Mesenchymal stem cell (in vitro differentiated cells and primary cell): Measurements from ENCODE around the gene TAF10.

ENCODE experiments used
- DNase-seq: peaks from one replicate; pipeline ENCODE4 v3.0.0-alpha.2; 2013
- H2AFZ ChIP-seq: one replicate; pipeline ENCODE4 v1.6.1; 2013; ENCODE audit warnings: low read depth, mild to moderate bottlenecking, control low read depth, inconsistent platforms, low read length, moderate library complexity
- H2AK5ac ChIP-seq: 2 replicates; pipeline ENCODE4 v1.6.1; 2013; ENCODE audit warnings: low read length, moderate library complexity, mild to moderate bottlenecking, inconsistent platforms; ENCODE audit not compliant: severe bottlenecking
- H2BK120ac ChIP-seq: one replicate; pipeline ENCODE4 v1.6.1; 2013; ENCODE audit warnings: low read depth, mild to moderate bottlenecking, inconsistent platforms, low read length, moderate library complexity
- H2BK12ac ChIP-seq, 2 experiments: one replicate each; pipeline ENCODE4 v1.6.1; 2013; ENCODE audit warnings: inconsistent platforms in 2 of 2, low read length in 2 of 2, mild to moderate bottlenecking in 2 of 2, moderate library complexity in 2 of 2, control low read depth in 1 of 2
- H2BK15ac ChIP-seq: one replicate; pipeline ENCODE4 v1.6.1; 2013; ENCODE audit warnings: mild to moderate bottlenecking, low read depth, inconsistent platforms; ENCODE audit not compliant: poor library complexity, severe bottlenecking
- H2BK5ac ChIP-seq: 2 replicates; pipeline ENCODE4 v1.6.1; 2013; ENCODE audit warnings: low read depth, mild to moderate bottlenecking, low read length, control low read depth, inconsistent platforms; ENCODE audit not compliant: poor library complexity, severe bottlenecking
- H3K14ac ChIP-seq, 2 experiments: one replicate each; pipeline ENCODE4 v1.6.1; 2013; ENCODE audit warnings: inconsistent platforms in 2 of 2, low read length in 2 of 2, control low read depth in 1 of 2, mild to moderate bottlenecking in 1 of 2, moderate library complexity in 1 of 2
- H3K18ac ChIP-seq, 2 experiments: one replicate each; pipeline ENCODE4 v1.6.1; 2013; ENCODE audit warnings: inconsistent platforms in 2 of 2, low read length in 2 of 2, control low read depth in 1 of 2, low read depth in 1 of 2, mild to moderate bottlenecking in 1 of 2
- H3K23ac ChIP-seq, 2 experiments: one replicate each; pipeline ENCODE4 v1.6.1; 2013; ENCODE audit warnings: inconsistent platforms in 2 of 2, low read length in 2 of 2, mild to moderate bottlenecking in 2 of 2, moderate library complexity in 2 of 2, control low read depth in 1 of 2
- H3K27ac ChIP-seq: 2 replicates; pipeline ENCODE4 v1.5.1; 2013; ENCODE audit warnings: mild to moderate bottlenecking, moderate library complexity, low read length, control low read depth, inconsistent platforms; ENCODE audit not compliant: poor library complexity, severe bottlenecking
- H3K27me3 ChIP-seq, 2 experiments: 2 replicates each; pipeline versions ENCODE4 v1.6.1 to v1.7.0; 2013; ENCODE audit warnings: low read length in 2 of 2, mild to moderate bottlenecking in 2 of 2, moderate library complexity in 2 of 2, control low read depth in 1 of 2, inconsistent platforms in 1 of 2; ENCODE audit not compliant: control insufficient read depth in 1 of 2, insufficient read depth in 1 of 2
- H3K36me3 ChIP-seq, 2 experiments: 2 replicates each; pipeline versions ENCODE4 v1.6.1 to v1.7.0; 2013; ENCODE audit warnings: low read length in 2 of 2, control low read depth in 1 of 2, inconsistent platforms in 1 of 2, low read depth in 1 of 2, mild to moderate bottlenecking in 1 of 2; ENCODE audit not compliant: insufficient read depth in 2 of 2, control insufficient read depth in 1 of 2
- H3K4ac ChIP-seq, 2 experiments: one replicate each; pipeline ENCODE4 v1.6.1; 2013; ENCODE audit warnings: inconsistent platforms in 2 of 2, low read length in 2 of 2, mild to moderate bottlenecking in 2 of 2, moderate library complexity in 2 of 2, control low read depth in 1 of 2, low read depth in 1 of 2
- H3K4me1 ChIP-seq: 2 replicates; pipeline ENCODE4 v1.6.1; 2013; ENCODE audit warnings: low read depth, low read length, control low read depth; ENCODE audit not compliant: control insufficient read depth, insufficient read depth
- H3K4me2 ChIP-seq: 2 replicates; pipeline ENCODE4 v1.6.1; 2013; ENCODE audit warnings: low read length, mild to moderate bottlenecking, inconsistent platforms; ENCODE audit not compliant: poor library complexity, severe bottlenecking
- H3K4me3 ChIP-seq, 2 experiments: 2 replicates each; pipeline versions ENCODE4 v1.5.1 to v1.7.0; 2013; ENCODE audit warnings: low read length in 2 of 2, mild to moderate bottlenecking in 2 of 2, control low read depth in 1 of 2, low read depth in 1 of 2; ENCODE audit not compliant: insufficient read depth in 1 of 2
- H3K79me1 ChIP-seq: replicated peaks from 2 replicates; pipeline ENCODE4 v1.6.1; 2013; ENCODE audit warnings: mild to moderate bottlenecking, control low read depth, low read length, inconsistent platforms; ENCODE audit not compliant: poor library complexity, severe bottlenecking
- H3K9ac ChIP-seq: 2 replicates; pipeline ENCODE4 v1.7.0; 2013; ENCODE audit warnings: mild to moderate bottlenecking, low read length, moderate library complexity
- H3K9me3 ChIP-seq: 2 replicates; pipeline ENCODE4 v1.7.0; 2013; ENCODE audit warnings: mild to moderate bottlenecking, low read length; ENCODE audit not compliant: control insufficient read depth
- H4K8ac ChIP-seq: one replicate; pipeline ENCODE4 v1.6.1; 2013; ENCODE audit warnings: inconsistent platforms, mild to moderate bottlenecking, low read length, moderate library complexity
- H4K91ac ChIP-seq: one replicate; pipeline ENCODE4 v1.6.1; 2013; ENCODE audit warnings: mild to moderate bottlenecking, low read length, inconsistent platforms
- WGBS: methylation state at CpG from one replicate; pipeline ENCODE4 v1.1.7; 2013; ENCODE audit warnings: mixed read lengths; 5-methylcytosine and 5-hydroxymethylcytosine counted together

TAF10 gene

DNA sequence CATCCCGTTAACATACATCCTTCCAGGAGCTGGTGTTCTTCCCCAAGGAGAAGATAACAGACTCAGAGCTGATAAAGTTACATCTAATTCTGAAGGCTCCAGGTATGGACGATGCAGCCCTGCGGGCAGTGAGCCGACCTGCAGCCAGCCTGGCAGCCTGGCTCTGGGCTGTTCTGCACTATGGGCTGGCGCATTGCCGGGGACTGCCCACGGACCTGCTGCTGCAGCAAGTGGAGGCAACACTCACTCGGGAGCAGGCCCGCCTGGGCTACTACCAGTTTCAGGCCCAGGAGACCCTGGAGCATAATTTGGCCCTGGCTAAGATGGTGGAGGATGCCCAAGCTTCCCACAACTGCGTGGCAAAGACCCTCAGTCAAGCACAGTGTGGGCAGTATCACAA is 48.3 kb downstream of the TAF10 start:
- WGBS: 87% methylated on average over 10 of the region's 10 CpGs
- Histone ChIP-seq H2AK5ac (no peak overlapping the region), H2BK120ac (no peak overlapping the region), H2BK12ac (no peak overlapping the region), H3K27ac (no peak overlapping the region), H3K23ac (no peak overlapping the region), H3K4me1 (peaks cover 14% of the 10 kb centered on the region), H2BK15ac (no peak overlapping the region), H3K9me3 (no peaks in the 10 kb centered on the region), H3K36me3 (peaks cover 18 to 62% of the 10 kb centered on the region in 2 experiments), H3K4me3 (no peak overlapping the region), H4K91ac (no peak overlapping the region), H3K27me3 (no peaks in the 10 kb centered on the region), H2AFZ (no peak overlapping the region), H4K8ac (no peak overlapping the region), H3K4me2 (no peak overlapping the region), H3K18ac (no peak overlapping the region), H3K79me1 (no peaks in the 10 kb centered on the region), H2BK5ac (no peak overlapping the region), H3K9ac (no peak overlapping the region), H3K4ac (no peak overlapping the region), H3K14ac (no peak overlapping the region)
- DNase-seq: no peak

DNA sequence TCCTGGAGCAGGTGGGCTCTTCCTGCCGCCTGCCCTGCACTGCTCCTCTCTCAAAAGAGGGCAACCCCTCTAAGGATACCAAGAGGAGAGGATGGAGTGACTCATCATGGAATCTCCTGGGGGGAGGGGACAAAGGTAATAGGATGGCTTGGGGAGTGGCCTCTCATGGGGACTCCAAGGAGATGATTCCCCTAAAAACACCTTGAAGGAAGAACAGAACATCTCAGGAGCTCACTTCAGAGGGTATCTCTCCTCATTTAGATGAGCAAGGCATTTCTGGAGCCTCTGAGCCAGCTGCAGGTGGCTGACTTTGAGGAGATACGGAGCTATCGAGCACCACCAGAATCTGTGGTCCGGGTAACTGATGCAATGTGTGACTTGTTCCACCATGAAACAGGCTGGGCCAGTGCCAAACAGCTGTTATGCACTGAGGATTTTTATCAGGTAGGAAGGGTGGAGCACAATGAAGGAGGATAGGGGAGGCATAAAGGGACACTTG is 48.8 kb downstream of the TAF10 start:
- Histone ChIP-seq H4K8ac (no peak overlapping the region), H2AK5ac (no peak overlapping the region), H2AFZ (no peak overlapping the region), H3K79me1 (no peaks in the 10 kb centered on the region), H3K9ac (no peak overlapping the region), H3K23ac (no peak overlapping the region), H3K36me3 (peaks cover 21 to 67% of the 10 kb centered on the region in 2 experiments), H3K4me3 (no peak overlapping the region), H3K27me3 (no peaks in the 10 kb centered on the region), H2BK12ac (no peak overlapping the region), H3K4ac (no peak overlapping the region), H2BK15ac (no peak overlapping the region), H3K27ac (no peak overlapping the region), H2BK120ac (no peak overlapping the region), H3K4me1 (peaks cover 11% of the 10 kb centered on the region), H3K18ac (no peak overlapping the region), H3K9me3 (no peaks in the 10 kb centered on the region), H3K14ac (no peak overlapping the region), H2BK5ac (no peak overlapping the region), H3K4me2 (no peak overlapping the region), H4K91ac (no peak overlapping the region)
- WGBS: 98% methylated on average over 4 of the region's 4 CpGs
- DNase-seq: no peak

DNA sequence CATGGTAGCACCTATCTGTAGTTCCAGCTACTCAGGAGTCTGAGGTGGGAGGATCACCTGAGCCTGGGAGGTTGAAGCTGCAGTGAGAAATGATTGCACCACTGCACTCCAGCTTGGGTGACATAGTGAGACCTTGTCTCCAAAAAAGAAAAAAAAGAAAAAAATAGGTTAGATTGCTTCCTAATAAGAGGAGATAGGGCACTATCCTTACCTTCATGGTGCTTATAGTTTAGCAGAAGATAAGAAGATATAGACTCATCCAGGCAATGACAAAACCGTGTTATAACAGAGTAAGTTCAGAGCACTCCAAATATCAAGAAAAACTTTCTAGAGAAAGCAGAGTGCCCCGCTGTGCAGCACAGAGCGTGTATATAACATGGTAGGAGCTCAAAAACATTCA is 50.7 kb downstream of the TAF10 start:
- Histone ChIP-seq H3K23ac (no peak overlapping the region), H2BK15ac (no peak overlapping the region), H3K9me3 (no peaks in the 10 kb centered on the region), H2AFZ (no peak overlapping the region), H3K27me3 (no peaks in the 10 kb centered on the region), H3K9ac (no peak overlapping the region), H4K8ac (no peak overlapping the region), H3K36me3 (peaks cover 16 to 68% of the 10 kb centered on the region in 2 experiments), H2BK120ac (no peak overlapping the region), H2BK5ac (no peak overlapping the region), H3K27ac (no peak overlapping the region), H3K79me1 (no peaks in the 10 kb centered on the region), H4K91ac (no peak overlapping the region), H3K14ac (no peak overlapping the region), H3K4me3 (no peak overlapping the region), H3K4me1 (peaks cover 18% of the 10 kb centered on the region), H2BK12ac (no peak overlapping the region), H3K4ac (no peak overlapping the region), H2AK5ac (no peak overlapping the region), H3K18ac (no peak overlapping the region), H3K4me2 (no peak overlapping the region)
- WGBS: 92% methylated on average over 3 of the region's 3 CpGs
- no peak for DNase-seq
